IMR-90 (cell line): ENCODE measurements around the gene PHC2. TPM values are rescaled to one million over a fixed set of nuclear protein-coding genes. Genes with fewer than 3 reads are reported as not detected.

Experiments used
- ATAC-seq: fragments of 200-7000 bp; cut with Tn5 transposase; 2 replicates; pipeline ENCODE4 v1.9.1; 2020; ENCODE audit warnings: low read depth, mild to moderate bottlenecking, moderate library complexity
- BruUV-seq: library from RNA; stranded (reverse); fragments of 400-500 nt; replicated peaks from 2 replicates; lab custom pipeline; 2021; lab: Mats Ljungman, UMichigan
- CTCF ChIA-PET: fragments of 300-600 bp; formaldehyde crosslinking; extraction: SDS; loops from one replicate; lab custom pipeline; 2021; ENCODE audit warnings: antibody characterized with exemption; lab: Yijun Ruan, JAX
- POLR2A ChIA-PET: fragments of 300-600 bp; sonication (Branson Sonifier 250); formaldehyde crosslinking; loops from one replicate; lab custom pipeline; 2022; ENCODE audit warnings: antibody characterized with exemption; ENCODE audit not compliant: unreplicated experiment; lab: Charles Lee
- DNase-seq: peaks from one replicate; pipeline ENCODE4 v3.0.0; 2013
- H2AFZ ChIP-seq: replicated peaks from 2 replicates; pipeline ENCODE3; 2013; ENCODE audit warnings: low read length, mild to moderate bottlenecking; ENCODE audit not compliant: poor library complexity
- H2AK5ac ChIP-seq: 2 replicates; pipeline ENCODE4 v1.6.1; 2013; ENCODE audit warnings: low read depth, low read length, inconsistent platforms
- H2AK9ac ChIP-seq: replicated peaks from 2 replicates; pipeline ENCODE3; 2013; ENCODE audit warnings: mild to moderate bottlenecking, low read depth, low read length, moderate library complexity; ENCODE audit not compliant: poor library complexity
- H2BK120ac ChIP-seq: 2 replicates; pipeline ENCODE4 v1.6.1; 2013; ENCODE audit warnings: low read depth, low read length, inconsistent platforms
- H2BK15ac ChIP-seq: 3 replicates; pipeline ENCODE4 v1.6.1; 2013; ENCODE audit warnings: low read depth, low read length, inconsistent platforms
- H2BK20ac ChIP-seq: 2 replicates; pipeline ENCODE4 v1.6.1; 2013; ENCODE audit warnings: low read depth, mild to moderate bottlenecking, inconsistent platforms, low read length, moderate library complexity
- H2BK5ac ChIP-seq: 2 replicates; pipeline ENCODE4 v1.6.1; 2013; ENCODE audit warnings: mild to moderate bottlenecking, low read depth, low read length, inconsistent platforms; ENCODE audit not compliant: poor library complexity, severe bottlenecking
- H3K14ac ChIP-seq: replicated peaks from 2 replicates; pipeline ENCODE4 v1.6.1; 2013; ENCODE audit warnings: low read depth, low read length, inconsistent platforms
- H3K18ac ChIP-seq: 2 replicates; pipeline ENCODE4 v1.6.1; 2013; ENCODE audit warnings: low read depth, low read length, control low read depth
- H3K23ac ChIP-seq: 2 replicates; pipeline ENCODE4 v1.6.1; 2013; ENCODE audit warnings: low read depth, low read length, inconsistent platforms
- H3K27ac ChIP-seq: 2 replicates; pipeline ENCODE4 v1.5.1; 2013; ENCODE audit warnings: mild to moderate bottlenecking, control low read depth, low read length; ENCODE audit not compliant: insufficient read depth
- H3K27me3 ChIP-seq: 2 replicates; pipeline ENCODE4 v1.6.1; 2013; ENCODE audit warnings: low read length; ENCODE audit not compliant: control insufficient read depth, insufficient read depth
- H3K36me3 ChIP-seq: 2 replicates; pipeline ENCODE4 v1.6.1; 2013; ENCODE audit warnings: low read length, mixed read lengths; ENCODE audit not compliant: control insufficient read depth, insufficient read depth
- H3K4ac ChIP-seq: 2 replicates; pipeline ENCODE4 v1.6.1; 2013; ENCODE audit warnings: low read depth, low read length, inconsistent platforms
- H3K4me1 ChIP-seq: 2 replicates; pipeline ENCODE4 v1.6.1; 2013; ENCODE audit warnings: low read length, mixed read lengths; ENCODE audit not compliant: control insufficient read depth, insufficient read depth
- H3K4me2 ChIP-seq: 2 replicates; pipeline ENCODE4 v1.6.1; 2013; ENCODE audit warnings: low read depth, mild to moderate bottlenecking, control low read depth, low read length, moderate library complexity
- H3K4me3 ChIP-seq: 2 replicates; pipeline ENCODE4 v1.5.1; 2013; ENCODE audit warnings: low read depth, mild to moderate bottlenecking, control low read depth, low read length, moderate library complexity; ENCODE audit not compliant: insufficient read depth
- H3K56ac ChIP-seq: 2 replicates; pipeline ENCODE4 v1.6.1; 2013; ENCODE audit warnings: low read length, inconsistent platforms; ENCODE audit not compliant: insufficient read depth; ENCODE audit errors: extremely low read depth
- H3K79me1 ChIP-seq, 2 experiments: 2 replicates each; pipeline ENCODE4 v1.6.1; 2013; ENCODE audit warnings: low read length in 2 of 2, inconsistent platforms in 1 of 2, low read depth in 1 of 2
- H3K9ac ChIP-seq: 2 replicates; pipeline ENCODE4 v1.6.1; 2013; ENCODE audit warnings: low read depth, low read length, control low read depth
- H3K9me1 ChIP-seq: 2 replicates; pipeline ENCODE4 v1.6.1; 2013; ENCODE audit warnings: low read length, inconsistent platforms; ENCODE audit not compliant: insufficient read depth
- H3K9me3 ChIP-seq: 2 replicates; pipeline ENCODE4 v1.6.1; 2013; ENCODE audit warnings: low read length; ENCODE audit not compliant: control insufficient read depth, insufficient read depth
- H4K20me1 ChIP-seq: 2 replicates; pipeline ENCODE4 v1.6.1; 2013; ENCODE audit warnings: low read length, inconsistent platforms; ENCODE audit not compliant: insufficient read depth
- H4K5ac ChIP-seq: 2 replicates; pipeline ENCODE4 v1.6.1; 2013; ENCODE audit warnings: mild to moderate bottlenecking, low read depth, low read length, control low read depth
- H4K8ac ChIP-seq, 2 experiments: 2 replicates each; pipeline ENCODE4 v1.6.1; 2013; ENCODE audit warnings: low read depth in 2 of 2, low read length in 2 of 2, control low read depth in 1 of 2, inconsistent platforms in 1 of 2
- H4K91ac ChIP-seq: 2 replicates; pipeline ENCODE4 v1.6.1; 2013; ENCODE audit warnings: low read depth, low read length, inconsistent platforms; ENCODE audit not compliant: insufficient read depth
- BHLHE40 ChIP-seq: fragments of 150-350 bp; IDR thresholded peaks from 2 replicates; pipeline ENCODE4 v1.6.1; 2016; ENCODE audit warnings: mild to moderate bottlenecking, low read depth, low read length
- CEBPB ChIP-seq: IDR thresholded peaks from 2 replicates; pipeline ENCODE4 v1.6.1; 2012; ENCODE audit warnings: low read depth, low read length, improper control_type of control experiment
- CHD1 ChIP-seq: IDR thresholded peaks from 2 replicates; pipeline ENCODE4 v1.6.1; 2012; ENCODE audit warnings: low read depth, low read length, improper control_type of control experiment
- CTCF ChIP-seq: conservative IDR thresholded peaks from 2 replicates; pipeline ENCODE4 v1.5.1; 2012; ENCODE audit warnings: mild to moderate bottlenecking, low read depth, low read length, improper control_type of control experiment
- ELK1 ChIP-seq: fragments of 150-350 bp; IDR thresholded peaks from 2 replicates; pipeline ENCODE4 v1.6.1; 2016; ENCODE audit warnings: low read depth, mild to moderate bottlenecking, low read length, moderate library complexity, borderline replicate concordance
- FOS ChIP-seq: fragments of 150-350 bp; IDR thresholded peaks from 2 replicates; pipeline ENCODE4 v1.6.1; 2016; ENCODE audit warnings: low read depth, low read length
- MAFK ChIP-seq: IDR thresholded peaks from 2 replicates; pipeline ENCODE4 v1.6.1; 2012; ENCODE audit warnings: low read depth, low read length, improper control_type of control experiment
- MXI1 ChIP-seq: IDR thresholded peaks from 2 replicates; pipeline ENCODE4 v1.6.1; 2012; ENCODE audit warnings: low read depth, mild to moderate bottlenecking, low read length, moderate library complexity, borderline replicate concordance
- NFE2L2 ChIP-seq: fragments of 150-350 bp; IDR thresholded peaks from 2 replicates; pipeline ENCODE4 v1.6.1; 2016; ENCODE audit warnings: low read depth, mild to moderate bottlenecking, low read length
- POLR2A ChIP-seq: IDR thresholded peaks from 2 replicates; pipeline ENCODE4 v1.6.1; 2012; ENCODE audit warnings: mild to moderate bottlenecking, low read depth, low read length
- RAD21 ChIP-seq: IDR thresholded peaks from 2 replicates; pipeline ENCODE4 v1.6.1; 2012; ENCODE audit warnings: low read length, improper control_type of control experiment
- RCOR1 ChIP-seq: IDR thresholded peaks from 2 replicates; pipeline ENCODE4 v1.6.1; 2012; ENCODE audit warnings: mild to moderate bottlenecking, low read length, improper control_type of control experiment; ENCODE audit not compliant: insufficient replicate concordance
- RFX5 ChIP-seq: IDR thresholded peaks from 2 replicates; pipeline ENCODE4 v1.8.0; 2012; ENCODE audit warnings: low read depth, mild to moderate bottlenecking, low read length, moderate library complexity
- SMC3 ChIP-seq: fragments of 150-350 bp; IDR thresholded peaks from 2 replicates; pipeline ENCODE4 v1.6.1; 2016; ENCODE audit warnings: low read depth, mild to moderate bottlenecking, antibody characterized with exemption, low read length, moderate library complexity
- USF2 ChIP-seq: fragments of 150-350 bp; IDR thresholded peaks from 2 replicates; pipeline ENCODE4 v1.6.1; 2017; ENCODE audit warnings: mild to moderate bottlenecking, antibody characterized with exemption, low read length, low read depth
- whole genome bisulfite sequencing, 2 experiments: methylation state at CpG; one replicate each; pipeline versions ENCODE4 v1.1.5 to v1.1.7; 2013; ENCODE audit warnings: missing lambda C conversion rate in 2 of 2; ENCODE audit not compliant: insufficient read length in 1 of 2; ENCODE audit errors: extremely low coverage in 2 of 2; 5-methylcytosine and 5-hydroxymethylcytosine counted together
- dilution Hi-C: fragments of 300-500 bp; cut with HindIII; formaldehyde crosslinking; loops from one replicate; pipeline ENCODE4 v1.14.3; 2018; ENCODE audit warnings: low sequenced_read_pairs; ENCODE audit not compliant: unreplicated experiment
- in situ Hi-C: fragments of 300-500 bp; cut with MboI; formaldehyde crosslinking; loops from 3 replicates; pipeline ENCODE4 v1.14.3; 2019; ENCODE audit warnings: low sequenced_read_pairs, inconsistent platforms, mixed read lengths
- intact Hi-C: fragments of 100-400 bp; cut with micrococcal nuclease; formaldehyde crosslinking; loops from 2 replicates; pipeline ENCODE4 v1.10.0; 2022
- polyA plus RNA-seq, 3 experiments: library from polyadenylated mRNA; depleted of rRNA; stranded (reverse); fragments of >200 nt; gene quantifications; 2 replicates each; pipeline ENCODE4 v1.2.3, GENCODE V29; 2012; ENCODE audit warnings: low replicate concordance in 1 of 3
- total RNA-seq: library from RNA; depleted of rRNA; stranded (reverse); fragments of >200 nt; gene quantifications from 2 replicates; pipeline ENCODE4 v1.2.3, GENCODE V29; 2012

PHC2 gene
- total and polyA plus RNA-seq, 2 of the 4 experiments (the other 2 are of a cell fraction): 46.4 to 98.1 TPM

GRCh38 chr1:33301273-33301984, 129.5 kb downstream of the PHC2 start:
- whole genome bisulfite sequencing, 2 experiments: 86% methylated on average over 1 of the region's 4 CpGs; no CpG with 5 or more reads in 1 of the 2 experiments
- no peak for ATAC-seq

More at GRCh38 chr1:33301273-33301984, 129.5 kb downstream of the PHC2 start:
- H2AFZ ChIP-seq: peak overlapping the region; percentile 39
- ChIA-PET CTCF (no interaction called here), POLR2A (no interaction called here)
- H2BK20ac ChIP-seq: no peak overlapping the region
- in situ Hi-C loops: no loop called here
- H3K27me3 ChIP-seq: no peaks in the 10 kb centered on the region; the same call in 1 of the 2 replicates
- H3K4me2 ChIP-seq: no peak overlapping the region
- peak overlapping the region; percentile 31 for H2BK5ac ChIP-seq
- peak overlapping the region; percentile 71; the same call in 1 of the 2 replicates for H3K14ac ChIP-seq
- no peak overlapping the region for H2BK15ac ChIP-seq
- no peak overlapping the region for H2BK120ac ChIP-seq
- peaks cover 10% of the 10 kb centered on the region for H3K4me1 ChIP-seq
- H3K9ac ChIP-seq: no peak overlapping the region
- peaks cover 4% of the 10 kb centered on the region; the same call in 1 of the 2 replicates for H4K20me1 ChIP-seq
- H3K4me3 ChIP-seq: no peak overlapping the region
- H3K56ac ChIP-seq: no peak overlapping the region
- BruUV-seq: no TSS peak
- peak overlapping the region; percentile 33; the same call in 1 of the 2 replicates for H3K18ac ChIP-seq
- H3K27ac ChIP-seq: no peak overlapping the region; the same call in 1 of the 2 replicates
- H3K9me3 ChIP-seq: no peaks in the 10 kb centered on the region
- intact Hi-C loops: no loop called here
- H4K5ac ChIP-seq: no peak overlapping the region
- peaks cover 0 to 10% of the 10 kb centered on the region in 2 experiments; a peak in 1 of 4 replicates for H3K79me1 ChIP-seq
- no peak overlapping the region for H3K23ac ChIP-seq
- TF ChIP-seq RAD21 (no peak), SMC3 (no peak), CTCF (no peak), POLR2A (no peak), NFE2L2 (no peak), BHLHE40 (no peak), ELK1 (no peak), CEBPB (no peak), USF2 (no peak), RCOR1 (no peak), RFX5 (no peak), CHD1 (no peak), MXI1 (no peak), MAFK (no peak), FOS (no peak)
- DNase-seq: peak; percentile 18
- peak overlapping the region; percentile 88 for H2AK9ac ChIP-seq
- H3K4ac ChIP-seq: peak overlapping the region; percentile 45; the same call in 1 of the 2 replicates
- H4K91ac ChIP-seq: no peak overlapping the region; the same call in 1 of the 2 replicates
- peaks cover 9% of the 10 kb centered on the region for H3K36me3 ChIP-seq
- H2AK5ac ChIP-seq: peak overlapping the region; percentile 84
- dilution Hi-C loops: no loop called here
- no peak overlapping the region for H4K8ac ChIP-seq
- H3K9me1 ChIP-seq: peaks cover 3% of the 10 kb centered on the region
